BJ (cell line): ENCODE results near the gene EGFLAM. TPM values are rescaled to one million over a fixed set of nuclear protein-coding genes. Genes with fewer than 3 reads are reported as not detected.

Experiments used
- CTCF ChIA-PET: fragments of 350-600 bp; formaldehyde crosslinking; extraction: SDS; loops from one replicate; lab custom pipeline; 2021; ENCODE audit warnings: antibody characterized with exemption, inconsistent platforms; lab: Yijun Ruan, JAX
- POLR2A ChIA-PET: fragments of 300-600 bp; sonication (Branson Sonifier 250); formaldehyde crosslinking; extraction: SDS; loops from one replicate; lab custom pipeline; 2021; ENCODE audit warnings: antibody characterized with exemption; lab: Charles Lee
- DNase-seq: peaks from one replicate; pipeline ENCODE4 v3.0.0-alpha.2; 2011; ENCODE audit warnings: low read depth
- H3K27me3 ChIP-seq: 2 replicates; pipeline ENCODE4 v1.6.0; 2011; ENCODE audit warnings: low read length; ENCODE audit not compliant: control insufficient read depth, insufficient read depth
- H3K36me3 ChIP-seq: 2 replicates; pipeline ENCODE4 v1.5.1; 2011; ENCODE audit warnings: low read length; ENCODE audit not compliant: control insufficient read depth, insufficient read depth
- H3K4me3 ChIP-seq: 2 replicates; pipeline ENCODE4 v1.5.1; 2011; ENCODE audit warnings: low read depth, mild to moderate bottlenecking, control low read depth, low read length
- CTCF ChIP-seq: IDR thresholded peaks from 2 replicates; pipeline ENCODE4 v1.5.1; 2011; ENCODE audit warnings: low read depth, mild to moderate bottlenecking, control low read depth, inconsistent platforms, low read length, moderate library complexity; ENCODE audit not compliant: insufficient read depth
- polyA plus RNA-seq: library from polyadenylated mRNA; depleted of rRNA; stranded (reverse); fragments of >200 nt; gene quantifications from 2 replicates; pipeline ENCODE4 v1.2.3, GENCODE V29; 2011

The EGFLAM gene
- polyA plus RNA-seq, 1 experiment = 3.9 TPM

DNA sequence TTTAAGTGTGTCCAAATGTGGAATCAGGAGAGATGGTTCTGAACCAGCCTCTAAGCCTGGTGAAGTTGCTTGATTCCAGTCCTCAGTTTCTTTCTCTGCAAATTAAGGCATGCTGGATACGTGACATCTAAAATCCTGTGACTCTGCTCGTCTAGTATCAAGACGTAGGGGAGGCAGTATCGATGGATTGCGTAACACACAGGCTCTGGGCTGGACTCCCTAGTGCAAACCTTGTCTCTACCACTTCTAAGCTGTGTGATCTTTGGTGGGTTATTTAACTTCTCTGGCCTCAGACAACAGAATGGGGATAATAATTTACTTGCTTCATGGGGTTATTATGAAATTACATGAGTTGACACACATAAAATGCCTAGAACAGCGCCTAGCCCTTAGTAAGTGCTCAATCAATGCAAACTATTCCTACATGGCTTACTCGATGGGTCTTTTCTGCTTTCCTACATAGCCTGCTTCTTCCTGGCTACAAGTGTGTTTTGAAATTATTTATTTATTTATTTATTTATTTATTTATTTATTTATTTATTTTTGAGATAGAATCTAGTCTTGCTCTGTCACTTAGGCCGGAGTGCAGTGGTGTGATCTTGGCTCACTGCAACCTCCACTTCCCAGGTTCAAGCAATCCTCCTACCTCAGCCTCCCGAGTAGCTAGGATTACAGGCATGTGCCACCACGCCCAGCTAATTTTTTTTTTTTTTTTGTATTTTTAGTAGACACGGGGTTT is 102.1 kb downstream of the EGFLAM start:
- 0 out of 2 replicates have a peak, but pooled peaks cover 2% of the 10 kb centered on the region for H3K27me3 ChIP-seq
- no peak for TF ChIP-seq CTCF
- ChIA-PET CTCF (interaction anchor here (1.5 kb wide), 1 partner anchor 23 kb away, joined by 4 read pairs; no protein-coding TSS in a partner anchor), POLR2A (no interaction called here)
- H3K36me3 ChIP-seq = no peaks in the 10 kb centered on the region
- DNase-seq = no peak
- no peak overlapping the region for H3K4me3 ChIP-seq

DNA sequence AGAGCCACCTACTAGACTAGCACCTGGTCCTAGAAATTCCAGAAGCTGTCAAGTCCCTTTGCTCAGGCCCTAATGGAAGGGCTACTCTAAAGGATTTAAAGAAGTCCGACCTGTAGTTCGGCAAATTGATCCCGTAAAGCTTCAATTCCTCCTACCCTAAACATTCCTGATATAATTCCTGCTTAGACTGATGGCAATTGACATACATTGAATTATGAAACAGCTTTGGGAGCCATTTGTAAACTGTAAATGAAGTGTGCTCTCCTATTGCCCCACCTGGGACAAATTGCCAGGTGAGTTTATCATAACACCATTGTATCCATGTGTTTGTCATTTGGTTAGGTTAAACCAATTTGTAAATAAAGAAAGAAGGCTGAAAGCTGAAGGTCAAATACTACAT is 104.4 kb downstream of the EGFLAM start:
- POLR2A ChIA-PET = no interaction called here
- no peak for DNase-seq
- CTCF ChIA-PET = interaction anchor here (1.2 kb wide), 2 partner anchors 9 to 11 kb away, joined by 3 to 6 read pairs; no protein-coding TSS in a partner anchor

GRCh38 chr5:38364825-38365224 is 106.5 kb downstream of the EGFLAM start:
- Histone ChIP-seq H3K36me3 (no peaks in the 10 kb centered on the region), H3K4me3 (no peak overlapping the region), H3K27me3 (peaks cover 4% of the 10 kb centered on the region; the same call in 1 of the 2 replicates)
- POLR2A ChIA-PET = no interaction called here
- CTCF ChIA-PET = interaction anchor here (1.3 to 1.5 kb wide), 2 partner anchors 99 to 445 kb away, joined by 3 to 4 read pairs; no protein-coding TSS in a partner anchor
- no peak for DNase-seq
- no peak for TF ChIP-seq CTCF

More for the DNA sequence above, 104.4 kb downstream of the EGFLAM start:
- 0 out of 2 replicates have a peak, but pooled peaks cover 2% of the 10 kb centered on the region for H3K27me3 ChIP-seq
- no peak overlapping the region for H3K4me3 ChIP-seq
- TF ChIP-seq CTCF = no peak
- H3K36me3 ChIP-seq = no peaks in the 10 kb centered on the region

DNA sequence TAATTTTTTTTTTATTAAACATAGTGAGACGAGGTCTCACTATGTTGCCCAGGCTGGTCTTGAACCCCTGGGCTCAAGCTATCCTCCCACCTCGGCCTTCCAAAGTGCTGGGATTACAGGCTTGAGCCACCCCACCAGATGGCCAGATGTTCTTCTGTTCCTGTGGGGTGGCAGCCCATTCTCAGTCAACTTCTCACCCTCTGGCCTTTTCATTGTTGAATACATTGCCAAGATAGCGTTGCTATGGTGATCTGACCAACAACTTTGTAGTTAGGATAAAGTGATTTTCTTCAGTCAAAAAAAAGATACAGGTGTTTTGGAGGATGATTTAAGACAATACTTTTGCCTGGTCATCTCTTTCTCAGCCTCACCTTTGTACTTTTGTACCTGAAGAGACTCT is 109.1 kb downstream of the EGFLAM start:
- no peak for TF ChIP-seq CTCF
- ChIA-PET POLR2A (no interaction called here), CTCF (interaction anchor here (1.0 kb wide), 1 partner anchor 64 kb away, joined by 4 read pairs; no protein-coding TSS in a partner anchor)
- no peak for DNase-seq
- H3K27me3 ChIP-seq = peaks cover 4% of the 10 kb centered on the region; the same call in 1 of the 2 replicates
- H3K36me3 ChIP-seq = no peaks in the 10 kb centered on the region
- H3K4me3 ChIP-seq = no peak overlapping the region

DNA sequence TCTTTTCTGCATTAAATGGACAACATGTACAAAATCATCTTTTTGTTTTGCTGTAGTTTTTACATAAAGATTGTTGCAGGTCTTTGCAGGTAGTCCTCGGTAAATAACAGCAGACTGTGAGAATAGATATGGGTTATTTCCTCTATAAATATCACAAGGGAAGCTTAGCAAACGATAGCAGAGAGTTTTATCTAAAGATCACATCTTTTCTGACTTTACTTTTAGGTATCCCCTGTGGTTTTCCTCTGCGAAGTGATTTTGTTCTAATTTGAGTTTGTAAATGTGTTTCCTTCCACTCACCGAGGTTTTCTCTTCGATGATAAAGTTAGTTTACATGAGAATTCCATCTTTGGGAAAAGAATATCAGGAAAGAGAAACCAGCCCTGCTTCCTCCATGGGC is 109.6 kb downstream of the EGFLAM start:
- ChIA-PET CTCF (interaction anchor here (1.0 kb wide), 1 partner anchor 64 kb away, joined by 4 read pairs; no protein-coding TSS in a partner anchor), POLR2A (no interaction called here)

More for the DNA sequence above, 109.6 kb downstream of the EGFLAM start:
- no peak for TF ChIP-seq CTCF
- DNase-seq = no peak
- no peak overlapping the region for H3K4me3 ChIP-seq
- peaks cover 4% of the 10 kb centered on the region; the same call in 1 of the 2 replicates for H3K27me3 ChIP-seq
- no peaks in the 10 kb centered on the region for H3K36me3 ChIP-seq
